Stimulated activated effector memory CD8-positive, alpha-beta T cell treated with anti-CD3 and anti-CD28 coated beads, Interleukin-12 subunit alpha, Interleukin-12 subunit beta, amount 100 ng/mL, for 72 hours (primary cell): Measurements from ENCODE around the gene RASAL1.
A peak's percentile ranks its signal among the peaks of the same experiment; 100 is the strongest.

Experiments
- ATAC-seq: fragments of 150-1000 bp; cut with Tn5 transposase; 2 replicates; pipeline ENCODE4 v1.10.0; 2021
- DNase-seq, 2 donors: peaks; one replicate each; pipeline ENCODE4 v3.0.0; 2021 to 2022; ENCODE audit warnings: low spot score in 2 of 2
- H3K27ac Mint-ChIP-seq: one replicate; pipeline ENCODE4 v1.8.0; 2022; ENCODE audit warnings: mild to moderate bottlenecking, mixed read lengths
- H3K36me3 Mint-ChIP-seq: one replicate; pipeline ENCODE4 v1.8.0; 2022; ENCODE audit warnings: mild to moderate bottlenecking, mixed read lengths
- H3K4me1 Mint-ChIP-seq: one replicate; pipeline ENCODE4 v1.8.0; 2022; ENCODE audit warnings: mixed read lengths
- H3K4me3 Mint-ChIP-seq: one replicate; pipeline ENCODE4 v1.8.0; 2022; ENCODE audit warnings: mild to moderate bottlenecking, mixed read lengths
- H3K9me3 Mint-ChIP-seq: one replicate; pipeline ENCODE4 v1.8.0; 2022; ENCODE audit warnings: mixed read lengths

RASAL1 gene

GRCh38 chr12:113088037-113088436, 47.5 kb downstream of the RASAL1 start:
- Mint-ChIP-seq H3K36me3 (no peaks in the 10 kb centered on the region), H3K4me1 (peaks cover 97% of the 10 kb centered on the region), H3K9me3 (no peaks in the 10 kb centered on the region), H3K27ac (peak overlapping the region; percentile 97), H3K4me3 (peak overlapping the region; percentile 64)
- ATAC-seq (no peak), DNase-seq (no peak)

GRCh38 chr12:113087193-113087592, 48.4 kb downstream of the RASAL1 start:
- peak overlapping the region; percentile 64 for H3K4me3 Mint-ChIP-seq
- no peak for ATAC-seq

GRCh38 chr12:113086249-113087164, 49.1 kb downstream of the RASAL1 start:
- no peak for ATAC-seq
- Mint-ChIP-seq H3K9me3 (no peaks in the 10 kb centered on the region), H3K4me3 (peak overlapping the region; percentile 64), H3K4me1 (peaks cover 91% of the 10 kb centered on the region), H3K36me3 (no peaks in the 10 kb centered on the region), H3K27ac (peak overlapping the region; percentile 97)
- DNase-seq, result no peak

More at GRCh38 chr12:113087193-113087592, 48.4 kb downstream of the RASAL1 start:
- Mint-ChIP-seq H3K36me3 (no peaks in the 10 kb centered on the region), H3K27ac (peak overlapping the region; percentile 97), H3K9me3 (no peaks in the 10 kb centered on the region), H3K4me1 (peaks cover 92% of the 10 kb centered on the region)
- DNase-seq, result no peak

GRCh38 chr12:113083863-113084435, 51.6 kb downstream of the RASAL1 start:
- DNase-seq (no peak), ATAC-seq (peak; percentile 31)
- Mint-ChIP-seq H3K4me3 (no peak overlapping the region), H3K4me1 (peaks cover 70% of the 10 kb centered on the region), H3K9me3 (no peaks in the 10 kb centered on the region), H3K27ac (peak overlapping the region; percentile 35), H3K36me3 (no peaks in the 10 kb centered on the region)

GRCh38 chr12:113082486-113083148, 52.9 kb downstream of the RASAL1 start:
- peak overlapping the region; percentile 57 for H3K27ac Mint-ChIP-seq

GRCh38 chr12:113081873-113082272, 53.7 kb downstream of the RASAL1 start:
- Mint-ChIP-seq H3K27ac (peak overlapping the region; percentile 30), H3K4me1 (peaks cover 50% of the 10 kb centered on the region), H3K4me3 (no peak overlapping the region), H3K36me3 (no peaks in the 10 kb centered on the region), H3K9me3 (no peaks in the 10 kb centered on the region)
- no peak for ATAC-seq
- no peak for DNase-seq

More at GRCh38 chr12:113082486-113083148, 52.9 kb downstream of the RASAL1 start:
- no peak for DNase-seq
- H3K4me3 Mint-ChIP-seq, result no peak overlapping the region
- peak; percentile 25 for ATAC-seq
- peaks cover 57% of the 10 kb centered on the region for H3K4me1 Mint-ChIP-seq
- no peaks in the 10 kb centered on the region for H3K36me3 Mint-ChIP-seq
- H3K9me3 Mint-ChIP-seq, result no peaks in the 10 kb centered on the region

- H3K36me3 Mint-ChIP-seq, result no peaks in the 10 kb centered on the region
- no peak overlapping the region for H3K27ac Mint-ChIP-seq
- H3K4me3 Mint-ChIP-seq, result no peak overlapping the region
- DNase-seq (no peak), ATAC-seq (no peak)
- H3K9me3 Mint-ChIP-seq, result no peaks in the 10 kb centered on the region
- H3K4me1 Mint-ChIP-seq, result peaks cover 41% of the 10 kb centered on the region
Measured at GRCh38 chr12:113077859-113078255, 57.7 kb downstream of the RASAL1 start.

GRCh38 chr12:113077057-113077858, 58.3 kb downstream of the RASAL1 start:
- no peaks in the 10 kb centered on the region for H3K9me3 Mint-ChIP-seq
- ATAC-seq, result no peak
- peaks cover 41% of the 10 kb centered on the region for H3K4me1 Mint-ChIP-seq
- no peak for DNase-seq
- H3K27ac Mint-ChIP-seq, result no peak overlapping the region
- H3K4me3 Mint-ChIP-seq, result no peak overlapping the region
- H3K36me3 Mint-ChIP-seq, result no peaks in the 10 kb centered on the region

- no peaks in the 10 kb centered on the region for H3K9me3 Mint-ChIP-seq
- H3K36me3 Mint-ChIP-seq, result no peaks in the 10 kb centered on the region
- H3K4me3 Mint-ChIP-seq, result peak overlapping the region; percentile 25
- peaks cover 49% of the 10 kb centered on the region for H3K4me1 Mint-ChIP-seq
- no peak for DNase-seq
- peak; percentile 51 for ATAC-seq
- peak overlapping the region; percentile 48 for H3K27ac Mint-ChIP-seq
Measured at GRCh38 chr12:113075137-113075683, 60.4 kb downstream of the RASAL1 start.

- H3K4me3 Mint-ChIP-seq, result no peak overlapping the region
- no peaks in the 10 kb centered on the region for H3K36me3 Mint-ChIP-seq
- H3K9me3 Mint-ChIP-seq, result no peaks in the 10 kb centered on the region
- DNase-seq (no peak), ATAC-seq (no peak)
- H3K27ac Mint-ChIP-seq, result peak overlapping the region; percentile 43
- peaks cover 60% of the 10 kb centered on the region for H3K4me1 Mint-ChIP-seq
Measured at GRCh38 chr12:113073586-113073985, 62.0 kb downstream of the RASAL1 start.

GRCh38 chr12:113072136-113072535, 63.4 kb downstream of the RASAL1 start:
- H3K4me3 Mint-ChIP-seq, result no peak overlapping the region
- peak overlapping the region; percentile 96 for H3K27ac Mint-ChIP-seq
- H3K9me3 Mint-ChIP-seq, result no peaks in the 10 kb centered on the region
- ATAC-seq (peak; percentile 61), DNase-seq (no peak)
- peaks cover 60% of the 10 kb centered on the region for H3K4me1 Mint-ChIP-seq
- H3K36me3 Mint-ChIP-seq, result no peaks in the 10 kb centered on the region

- no peaks in the 10 kb centered on the region for H3K9me3 Mint-ChIP-seq
- peaks cover 60% of the 10 kb centered on the region for H3K4me1 Mint-ChIP-seq
- peak overlapping the region; percentile 71 for H3K4me3 Mint-ChIP-seq
- no peaks in the 10 kb centered on the region for H3K36me3 Mint-ChIP-seq
- DNase-seq, result no peak
- peak overlapping the region; percentile 96 for H3K27ac Mint-ChIP-seq
- no peak for ATAC-seq
Measured at GRCh38 chr12:113071135-113072112, 64.1 kb downstream of the RASAL1 start.

GRCh38 chr12:113070117-113070906, 65.2 kb downstream of the RASAL1 start:
- DNase-seq (peak; percentile 47 to 88), ATAC-seq (peak; percentile 84)
- H3K36me3 Mint-ChIP-seq, result no peaks in the 10 kb centered on the region
- no peaks in the 10 kb centered on the region for H3K9me3 Mint-ChIP-seq
- H3K4me3 Mint-ChIP-seq, result peak overlapping the region; percentile 71
- peak overlapping the region; percentile 96 for H3K27ac Mint-ChIP-seq
- peaks cover 54% of the 10 kb centered on the region for H3K4me1 Mint-ChIP-seq
